ENCODE results near the gene ZSCAN31. TPM values are rescaled to one million over a fixed set of nuclear protein-coding genes. Genes with fewer than 3 reads are reported as not detected.

Gene ZSCAN31
- total and polyA plus RNA-seq, 9 of the 15 experiments (the other 6 are each of a cell fraction or from before 2014, with no cell fraction given): 3.9 to 12.1 (median 7.0) TPM

DNA sequence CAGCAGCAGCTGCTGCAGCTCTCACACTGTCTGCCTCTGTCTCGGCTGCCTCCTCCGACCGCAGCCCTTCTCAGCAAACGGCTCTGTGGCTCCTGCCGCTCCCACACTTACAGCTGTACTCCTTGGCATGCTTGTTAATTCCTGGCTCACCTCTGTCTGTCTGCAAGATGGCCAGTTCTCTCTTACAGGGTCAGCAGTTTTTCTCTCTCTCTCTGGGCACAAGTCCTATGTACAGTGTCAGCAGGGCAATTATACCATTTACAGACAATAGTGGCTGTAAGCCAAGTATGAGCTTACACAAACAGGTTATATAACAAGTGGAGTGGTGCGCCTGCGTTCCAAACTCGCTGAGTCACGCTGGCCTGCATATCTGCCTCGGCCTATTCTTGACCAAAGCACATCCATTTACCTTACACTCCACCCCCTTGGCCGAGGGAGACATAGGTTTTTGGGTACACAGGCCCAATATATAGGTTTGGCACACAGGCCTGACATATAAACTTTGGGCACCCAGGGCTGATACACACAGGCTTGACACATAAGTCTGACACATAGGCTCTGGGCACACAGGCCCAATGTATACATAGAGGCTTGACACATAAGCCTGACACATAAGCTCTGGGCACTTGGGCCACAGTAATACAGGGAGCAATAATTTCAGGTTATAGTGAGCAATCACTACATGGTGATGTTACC is 18.2 kb upstream of the ZSCAN31 start (continued):
- no peak for TF ChIP-seq NCOA6 (IDR thresholded peaks at IDR 0.05)
- TF ChIP-seq, protein P1, sequence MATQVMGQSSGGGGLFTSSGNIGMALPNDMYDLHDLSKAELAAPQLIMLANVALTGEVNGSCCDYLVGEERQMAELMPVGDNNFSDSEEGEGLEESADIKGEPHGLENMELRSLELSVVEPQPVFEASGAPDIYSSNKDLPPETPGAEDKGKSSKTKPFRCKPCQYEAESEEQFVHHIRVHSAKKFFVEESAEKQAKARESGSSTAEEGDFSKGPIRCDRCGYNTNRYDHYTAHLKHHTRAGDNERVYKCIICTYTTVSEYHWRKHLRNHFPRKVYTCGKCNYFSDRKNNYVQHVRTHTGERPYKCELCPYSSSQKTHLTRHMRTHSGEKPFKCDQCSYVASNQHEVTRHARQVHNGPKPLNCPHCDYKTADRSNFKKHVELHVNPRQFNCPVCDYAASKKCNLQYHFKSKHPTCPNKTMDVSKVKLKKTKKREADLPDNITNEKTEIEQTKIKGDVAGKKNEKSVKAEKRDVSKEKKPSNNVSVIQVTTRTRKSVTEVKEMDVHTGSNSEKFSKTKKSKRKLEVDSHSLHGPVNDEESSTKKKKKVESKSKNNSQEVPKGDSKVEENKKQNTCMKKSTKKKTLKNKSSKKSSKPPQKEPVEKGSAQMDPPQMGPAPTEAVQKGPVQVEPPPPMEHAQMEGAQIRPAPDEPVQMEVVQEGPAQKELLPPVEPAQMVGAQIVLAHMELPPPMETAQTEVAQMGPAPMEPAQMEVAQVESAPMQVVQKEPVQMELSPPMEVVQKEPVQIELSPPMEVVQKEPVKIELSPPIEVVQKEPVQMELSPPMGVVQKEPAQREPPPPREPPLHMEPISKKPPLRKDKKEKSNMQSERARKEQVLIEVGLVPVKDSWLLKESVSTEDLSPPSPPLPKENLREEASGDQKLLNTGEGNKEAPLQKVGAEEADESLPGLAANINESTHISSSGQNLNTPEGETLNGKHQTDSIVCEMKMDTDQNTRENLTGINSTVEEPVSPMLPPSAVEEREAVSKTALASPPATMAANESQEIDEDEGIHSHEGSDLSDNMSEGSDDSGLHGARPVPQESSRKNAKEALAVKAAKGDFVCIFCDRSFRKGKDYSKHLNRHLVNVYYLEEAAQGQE (IDR thresholded peaks at IDR 0.05; ENCODE audit: borderline replicate concordance): no peak
- TF ChIP-seq, protein P1 (CRISPR knock-in tag; IDR thresholded peaks at IDR 0.05; ENCODE audit: low read depth): no peak
- TF ChIP-seq, protein P2, sequence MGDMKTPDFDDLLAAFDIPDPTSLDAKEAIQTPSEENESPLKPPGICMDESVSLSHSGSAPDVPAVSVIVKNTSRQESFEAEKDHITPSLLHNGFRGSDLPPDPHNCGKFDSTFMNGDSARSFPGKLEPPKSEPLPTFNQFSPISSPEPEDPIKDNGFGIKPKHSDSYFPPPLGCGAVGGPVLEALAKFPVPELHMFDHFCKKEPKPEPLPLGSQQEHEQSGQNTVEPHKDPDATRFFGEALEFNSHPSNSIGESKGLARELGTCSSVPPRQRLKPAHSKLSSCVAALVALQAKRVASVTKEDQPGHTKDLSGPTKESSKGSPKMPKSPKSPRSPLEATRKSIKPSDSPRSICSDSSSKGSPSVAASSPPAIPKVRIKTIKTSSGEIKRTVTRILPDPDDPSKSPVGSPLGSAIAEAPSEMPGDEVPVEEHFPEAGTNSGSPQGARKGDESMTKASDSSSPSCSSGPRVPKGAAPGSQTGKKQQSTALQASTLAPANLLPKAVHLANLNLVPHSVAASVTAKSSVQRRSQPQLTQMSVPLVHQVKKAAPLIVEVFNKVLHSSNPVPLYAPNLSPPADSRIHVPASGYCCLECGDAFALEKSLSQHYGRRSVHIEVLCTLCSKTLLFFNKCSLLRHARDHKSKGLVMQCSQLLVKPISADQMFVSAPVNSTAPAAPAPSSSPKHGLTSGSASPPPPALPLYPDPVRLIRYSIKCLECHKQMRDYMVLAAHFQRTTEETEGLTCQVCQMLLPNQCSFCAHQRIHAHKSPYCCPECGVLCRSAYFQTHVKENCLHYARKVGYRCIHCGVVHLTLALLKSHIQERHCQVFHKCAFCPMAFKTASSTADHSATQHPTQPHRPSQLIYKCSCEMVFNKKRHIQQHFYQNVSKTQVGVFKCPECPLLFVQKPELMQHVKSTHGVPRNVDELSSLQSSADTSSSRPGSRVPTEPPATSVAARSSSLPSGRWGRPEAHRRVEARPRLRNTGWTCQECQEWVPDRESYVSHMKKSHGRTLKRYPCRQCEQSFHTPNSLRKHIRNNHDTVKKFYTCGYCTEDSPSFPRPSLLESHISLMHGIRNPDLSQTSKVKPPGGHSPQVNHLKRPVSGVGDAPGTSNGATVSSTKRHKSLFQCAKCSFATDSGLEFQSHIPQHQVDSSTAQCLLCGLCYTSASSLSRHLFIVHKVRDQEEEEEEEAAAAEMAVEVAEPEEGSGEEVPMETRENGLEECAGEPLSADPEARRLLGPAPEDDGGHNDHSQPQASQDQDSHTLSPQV (IDR thresholded peaks at IDR 0.05): peak; percentile 100
- TF ChIP-seq HNRNPLL (IDR thresholded peaks at IDR 0.05; ENCODE audit: low read depth, low read length, poor library complexity, severe bottlenecking): no peak
- TF ChIP-seq, protein P3, sequence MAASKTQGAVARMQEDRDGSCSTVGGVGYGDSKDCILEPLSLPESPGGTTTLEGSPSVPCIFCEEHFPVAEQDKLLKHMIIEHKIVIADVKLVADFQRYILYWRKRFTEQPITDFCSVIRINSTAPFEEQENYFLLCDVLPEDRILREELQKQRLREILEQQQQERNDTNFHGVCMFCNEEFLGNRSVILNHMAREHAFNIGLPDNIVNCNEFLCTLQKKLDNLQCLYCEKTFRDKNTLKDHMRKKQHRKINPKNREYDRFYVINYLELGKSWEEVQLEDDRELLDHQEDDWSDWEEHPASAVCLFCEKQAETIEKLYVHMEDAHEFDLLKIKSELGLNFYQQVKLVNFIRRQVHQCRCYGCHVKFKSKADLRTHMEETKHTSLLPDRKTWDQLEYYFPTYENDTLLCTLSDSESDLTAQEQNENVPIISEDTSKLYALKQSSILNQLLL (CRISPR knock-in tag; IDR thresholded peaks at IDR 0.05; ENCODE audit: borderline replicate concordance): no peak
- peak; percentile 35 for TF ChIP-seq HDAC3 (IDR thresholded peaks at IDR 0.05; ENCODE audit: borderline replicate concordance, partially characterized antibody)
- TF ChIP-seq CHCHD3 (CRISPR knock-in tag; IDR thresholded peaks at IDR 0.05): no peak

Data from K562 (cell line).